GM12878 (cell line): Measurements from ENCODE around the gene CAPZB. TPM values are rescaled to one million over a fixed set of nuclear protein-coding genes. Genes with fewer than 3 reads are reported as not detected.

Source experiments
- ATAC-seq: fragments of 200-7000 bp; cut with Tn5 transposase; 3 replicates; pipeline ENCODE4 v1.9.1; 2020; ENCODE audit warnings: mild to moderate bottlenecking, moderate library complexity
- BruUV-seq: library from RNA; stranded (reverse); fragments of 400-500 nt; replicated peaks from 2 replicates; lab custom pipeline; 2021; lab: Mats Ljungman, UMichigan
- CTCF ChIA-PET: fragments of 300-600 bp; sonication (Branson Sonifier 250); formaldehyde crosslinking; extraction: SDS; loops from one replicate; lab custom pipeline; 2021; ENCODE audit warnings: inconsistent platforms; lab: Yijun Ruan, JAX
- POLR2A ChIA-PET: fragments of 350-600 bp; formaldehyde crosslinking; extraction: SDS; loops from one replicate; lab custom pipeline; 2021; ENCODE audit warnings: inconsistent platforms; lab: Charles Lee
- RAD21 ChIA-PET: fragments of 300-600 bp; sonication (Branson Sonifier 250); formaldehyde crosslinking; loops from one replicate; lab custom pipeline; 2023; ENCODE audit warnings: antibody characterized with exemption; ENCODE audit not compliant: unreplicated experiment; lab: Charles Lee
- SMC1A ChIA-PET: fragments of 300-600 bp; sonication (Branson Sonifier 250); formaldehyde crosslinking; loops from one replicate; lab custom pipeline; 2023; ENCODE audit not compliant: unreplicated experiment, uncharacterized antibody; lab: Charles Lee
- DNase-seq: peaks from one replicate; pipeline ENCODE4 v3.0.0-alpha.2; 2011; ENCODE audit warnings: low read depth, low spot score
- FAIRE-seq: peaks from 3 replicates; lab custom pipeline; 2011; peaks lifted over from hg19 to GRCh38; lab: Jason Lieb, UNC
- H2AFZ ChIP-seq: 2 replicates; pipeline ENCODE4 v1.6.0; 2011; ENCODE audit warnings: low read depth, low read length, control low read depth; ENCODE audit not compliant: control insufficient read depth
- H3K27ac ChIP-seq: 2 replicates; pipeline ENCODE4 v1.5.1; 2011; ENCODE audit warnings: control low read depth; ENCODE audit not compliant: control insufficient read depth, insufficient read depth
- H3K27me3 ChIP-seq, 2 experiments: replicated peaks in 1 of 2; 2 replicates each; pipeline versions ENCODE4 v1.6.0 to v1.6.1; 2011; ENCODE audit warnings: low read length in 1 of 2; ENCODE audit not compliant: control insufficient read depth in 2 of 2, insufficient read depth in 2 of 2
- H3K36me3 ChIP-seq, 2 experiments: 2 replicates each; pipeline ENCODE4 v1.5.1; 2011; ENCODE audit warnings: low read length in 1 of 2; ENCODE audit not compliant: control insufficient read depth in 2 of 2, insufficient read depth in 2 of 2
- H3K4me1 ChIP-seq: 2 replicates; pipeline ENCODE4 v1.6.1; 2011; ENCODE audit warnings: mild to moderate bottlenecking, low read length, moderate library complexity, mixed read lengths; ENCODE audit not compliant: control insufficient read depth, insufficient read depth
- H3K4me2 ChIP-seq: 2 replicates; pipeline ENCODE4 v1.6.0; 2011; ENCODE audit warnings: control low read depth; ENCODE audit not compliant: control insufficient read depth, insufficient read depth
- H3K4me3 ChIP-seq: fragments of 200-600 bp; sonication (generic); 2 replicates; pipeline ENCODE4 v1.5.1; 2016
- H3K79me2 ChIP-seq: 2 replicates; pipeline ENCODE4 v1.6.0; 2011; ENCODE audit warnings: low read length; ENCODE audit not compliant: control insufficient read depth, insufficient read depth
- H3K9ac ChIP-seq: 2 replicates; pipeline ENCODE4 v1.8.0; 2011; ENCODE audit warnings: low read length, control low read depth, mixed read lengths; ENCODE audit not compliant: control insufficient read depth, insufficient read depth
- H3K9me3 ChIP-seq: replicated peaks from 3 replicates; pipeline ENCODE4 v1.5.1; 2011; ENCODE audit warnings: mild to moderate bottlenecking, low read length; ENCODE audit not compliant: control insufficient read depth, insufficient read depth
- H4K20me1 ChIP-seq: 2 replicates; pipeline ENCODE4 v1.6.0; 2011; ENCODE audit not compliant: control insufficient read depth, insufficient read depth
- ATF7 ChIP-seq: fragments of 450-650 bp; IDR thresholded peaks from 2 replicates; pipeline ENCODE4 v1.6.1; 2016; ENCODE audit warnings: low read depth, mild to moderate bottlenecking
- DPF2 ChIP-seq: fragments of 450-650 bp; IDR thresholded peaks from 2 replicates; pipeline ENCODE4 v1.6.1; 2017; ENCODE audit warnings: mild to moderate bottlenecking
- EP300 ChIP-seq, 2 experiments: fragments of 150-350 bp in 1 of 2; IDR thresholded peaks; 2 replicates each; pipeline ENCODE4 v1.6.1; 2011 to 2012; ENCODE audit warnings: low read depth in 2 of 2, low read length in 2 of 2, borderline replicate concordance in 1 of 2, improper control_type of control experiment in 1 of 2, inconsistent platforms in 1 of 2; ENCODE audit not compliant: control insufficient read depth in 1 of 2
- ETV6 ChIP-seq, 2 experiments: fragments of 450-650 bp in 1 of 2; IDR thresholded peaks in 1 of 2; conservative IDR thresholded peaks in 1 of 2; 2 replicates each; pipeline ENCODE4 v1.6.1; 2014; ENCODE audit warnings: antibody characterized with exemption in 1 of 2, borderline replicate concordance in 1 of 2, low read depth in 1 of 2, mild to moderate bottlenecking in 1 of 2, moderate library complexity in 1 of 2
- IKZF1 ChIP-seq: fragments of 450-650 bp; conservative IDR thresholded peaks from 2 replicates; pipeline ENCODE4 v1.6.1; 2017; ENCODE audit warnings: antibody characterized with exemption, mild to moderate bottlenecking
- IRF4 ChIP-seq: IDR thresholded peaks from 2 replicates; pipeline ENCODE4 v1.6.1; 2011; ENCODE audit warnings: low read depth, low read length
- NBN ChIP-seq: fragments of 450-650 bp; IDR thresholded peaks from 2 replicates; pipeline ENCODE4 v1.6.1; 2016
- NFYA ChIP-seq: IDR thresholded peaks from 2 replicates; pipeline ENCODE4 v1.6.1; 2011; ENCODE audit warnings: low read depth, mild to moderate bottlenecking, low read length, improper control_type of control experiment, borderline replicate concordance
- NRF1 ChIP-seq: conservative IDR thresholded peaks from 2 replicates; pipeline ENCODE4 v1.6.1; 2011; ENCODE audit warnings: mild to moderate bottlenecking, low read depth, low read length, improper control_type of control experiment
- TAF1 ChIP-seq: IDR thresholded peaks from 2 replicates; pipeline ENCODE4 v1.6.1; 2011; ENCODE audit warnings: mild to moderate bottlenecking, low read depth, low read length, borderline replicate concordance
- TCF12 ChIP-seq: IDR thresholded peaks from 2 replicates; pipeline ENCODE4 v1.6.1; 2011; ENCODE audit warnings: low read depth, mild to moderate bottlenecking, low read length
- WGBS: methylation state at CpG from one replicate; pipeline ENCODE4 v1.1.6; 2016; ENCODE audit warnings: low lambda C conversion rate; ENCODE audit not compliant: insufficient replicate concordance, insufficient coverage; ENCODE audit errors: missing lambda C conversion rate; 5-methylcytosine and 5-hydroxymethylcytosine counted together
- in situ Hi-C: fragments of 300-500 bp; cut with MboI; formaldehyde crosslinking; loops from 9 replicates; pipeline ENCODE4 v1.14.3; 2018; ENCODE audit warnings: mixed read lengths
- intact Hi-C: fragments of 100-400 bp; cut with micrococcal nuclease; formaldehyde crosslinking; loops from one replicate; pipeline ENCODE4 v1.14.2; 2022; ENCODE audit not compliant: unreplicated experiment
- polyA plus RNA-seq, 11 experiments: library from polyadenylated mRNA; depleted of rRNA in 4 of 11; unstranded in 6 of 11; stranded (reverse) in 5 of 11; fragments of >200 nt; fragmentation: Nextera tagmentation in 4 of 11; fragmentation: Illumina TruSeq in 1 of 11; extraction: Ambion mirVana in 4 of 11; extraction: Trizol in 1 of 11; gene quantifications; 1 replicate in 1 of 11; 2 replicates in 10 of 11; pipeline versions ENCODE4 v1.2.1 to v1.2.3, GENCODE V29; 2011 to 2016; ENCODE audit warnings: inconsistent platforms in 2 of 11, missing spikeins in 2 of 11, low read depth in 1 of 11
- total RNA-seq, 4 experiments: library from RNA; depleted of rRNA in 3 of 4; stranded (reverse); fragments of >200 nt in 3 of 4; fragmentation: Illumina TruSeq in 1 of 4; extraction: Trizol in 1 of 4; gene quantifications; 2 replicates each; pipeline versions ENCODE4 v1.2.1 to v1.2.3, GENCODE V29; 2013 to 2021
- TF ChIP-seq, protein P1 (sequence below): fragments of 450-650 bp; IDR thresholded peaks from 2 replicates; pipeline ENCODE4 v1.6.1; 2018; ENCODE audit warnings: mild to moderate bottlenecking, low read depth, moderate library complexity; ENCODE audit not compliant: partially characterized antibody
- TF ChIP-seq, protein P2 (sequence below): fragments of 450-650 bp; IDR thresholded peaks from 2 replicates; pipeline ENCODE4 v1.6.1; 2017; ENCODE audit warnings: mild to moderate bottlenecking, moderate library complexity

The CAPZB gene
- total and polyA plus RNA-seq, 10 of the 15 experiments (the other 5 are each of a cell fraction or from before 2014, with no cell fraction given): 104 to 454 (median 213) TPM

DNA sequence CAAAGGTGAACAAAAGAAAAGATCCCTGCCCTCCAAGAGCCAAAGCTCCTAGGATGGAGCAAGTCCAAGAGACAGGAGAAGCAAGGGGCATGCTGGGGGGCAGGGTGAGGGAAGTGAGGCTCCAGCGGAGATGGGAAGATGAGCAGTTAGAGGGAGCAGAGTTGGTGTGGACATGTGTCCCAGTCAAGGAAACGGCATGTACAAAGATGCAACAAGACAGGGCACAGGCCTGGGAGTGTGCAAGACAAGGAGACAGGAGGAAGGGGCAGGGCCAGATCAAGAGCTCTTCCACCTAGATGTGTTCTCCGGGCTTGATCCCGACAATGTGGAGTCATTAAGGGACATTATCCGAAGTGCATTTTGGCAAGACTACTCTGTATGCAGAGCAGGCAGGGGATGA, 82.1 kb downstream of the CAPZB start (continued):
- no peak for TF ChIP-seq NFYA
- TF ChIP-seq TAF1: no peak
- no peak for TF ChIP-seq ETV6 (conservative IDR thresholded peaks at IDR 0.05 in 1 of 2, IDR thresholded peaks at IDR 0.05 in 1 of 2; ENCODE audit: borderline replicate concordance in 1 of 2, low read depth in 1 of 2)
- TF ChIP-seq ATF7: no peak
- TF ChIP-seq, protein P1, sequence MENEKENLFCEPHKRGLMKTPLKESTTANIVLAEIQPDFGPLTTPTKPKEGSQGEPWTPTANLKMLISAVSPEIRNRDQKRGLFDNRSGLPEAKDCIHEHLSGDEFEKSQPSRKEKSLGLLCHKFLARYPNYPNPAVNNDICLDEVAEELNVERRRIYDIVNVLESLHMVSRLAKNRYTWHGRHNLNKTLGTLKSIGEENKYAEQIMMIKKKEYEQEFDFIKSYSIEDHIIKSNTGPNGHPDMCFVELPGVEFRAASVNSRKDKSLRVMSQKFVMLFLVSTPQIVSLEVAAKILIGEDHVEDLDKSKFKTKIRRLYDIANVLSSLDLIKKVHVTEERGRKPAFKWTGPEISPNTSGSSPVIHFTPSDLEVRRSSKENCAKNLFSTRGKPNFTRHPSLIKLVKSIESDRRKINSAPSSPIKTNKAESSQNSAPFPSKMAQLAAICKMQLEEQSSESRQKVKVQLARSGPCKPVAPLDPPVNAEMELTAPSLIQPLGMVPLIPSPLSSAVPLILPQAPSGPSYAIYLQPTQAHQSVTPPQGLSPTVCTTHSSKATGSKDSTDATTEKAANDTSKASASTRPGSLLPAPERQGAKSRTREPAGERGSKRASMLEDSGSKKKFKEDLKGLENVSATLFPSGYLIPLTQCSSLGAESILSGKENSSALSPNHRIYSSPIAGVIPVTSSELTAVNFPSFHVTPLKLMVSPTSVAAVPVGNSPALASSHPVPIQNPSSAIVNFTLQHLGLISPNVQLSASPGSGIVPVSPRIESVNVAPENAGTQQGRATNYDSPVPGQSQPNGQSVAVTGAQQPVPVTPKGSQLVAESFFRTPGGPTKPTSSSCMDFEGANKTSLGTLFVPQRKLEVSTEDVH: no peak
- TF ChIP-seq, all 136 proteins: peak for 0

DNA sequence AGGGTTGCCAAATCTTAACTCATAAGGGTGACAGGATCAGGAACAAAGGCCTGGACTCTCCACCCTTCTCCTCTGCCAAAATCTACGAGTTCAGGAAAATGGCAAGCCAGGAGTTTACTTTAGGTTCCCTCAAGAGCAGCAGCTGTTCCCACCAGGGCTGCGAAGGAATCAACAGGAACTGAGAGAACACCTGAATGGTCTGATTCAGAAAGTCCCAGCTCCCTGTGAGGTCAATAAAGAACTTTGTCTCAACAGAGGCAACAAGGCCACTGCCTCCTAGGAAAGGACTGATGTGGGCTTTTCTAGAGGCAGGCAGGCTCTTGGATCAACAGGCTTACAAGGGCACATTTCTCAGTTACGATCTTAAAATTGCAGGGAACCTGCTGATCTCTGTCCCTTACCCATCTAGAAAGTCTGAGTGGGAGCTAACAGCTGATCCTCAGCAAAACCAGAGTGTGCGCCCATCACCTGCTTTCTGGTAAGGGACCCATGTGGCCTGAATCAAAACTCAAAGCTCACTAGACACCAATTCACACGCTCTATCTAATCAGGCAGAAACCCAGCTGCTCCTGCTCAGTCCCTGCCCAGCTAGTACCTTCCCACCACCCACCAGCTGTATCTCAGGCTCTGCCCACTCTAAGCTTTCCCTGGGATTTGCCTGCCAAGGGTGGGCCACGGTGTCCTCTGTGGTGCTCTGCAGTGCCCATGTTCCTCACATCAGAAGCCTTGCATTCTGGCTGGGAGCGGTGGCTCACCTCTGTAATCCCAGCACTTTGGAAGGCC, 83.1 kb downstream of the CAPZB start:
- Histone ChIP-seq H3K4me2 (no peak overlapping the region), H3K4me1 (peaks cover 5% of the 10 kb centered on the region), H3K9me3 (no peaks in the 10 kb centered on the region), H3K79me2 (peaks cover 58% of the 10 kb centered on the region), H2AFZ (no peak overlapping the region), H3K27me3 (no peaks in the 10 kb centered on the region), H3K9ac (no peak overlapping the region; the same call in 1 of the 2 replicates), H4K20me1 (peaks cover 6% of the 10 kb centered on the region; the same call in 1 of the 2 replicates), H3K4me3 (no peak overlapping the region), H3K27ac (peak overlapping the region; percentile 71), H3K36me3 (peaks cover 7 to 17% of the 10 kb centered on the region in 2 experiments)
- RAD21 ChIA-PET: interaction anchor here (0.6 to 1.6 kb wide), 3 partner anchors 9 to 252 kb away, joined by 3 to 5 read pairs (median 3); no protein-coding TSS in a partner anchor
- in situ Hi-C loops: no loop called here
- CTCF ChIA-PET: interaction anchor here (1.5 to 4.9 kb wide), 4 partner anchors 10 to 258 kb away, joined by 3 to 29 read pairs (median 4); no protein-coding TSS in a partner anchor
- ATAC-seq: peak; percentile 34; the same call in 2 of the 3 replicates
- POLR2A ChIA-PET: interaction anchor here (0.5 to 1.3 kb wide), 2 partner anchors 84 to 188 kb away, joined by 3 to 5 read pairs; no protein-coding TSS in a partner anchor
- DNase-seq: no peak
- SMC1A ChIA-PET: interaction anchor here (0.8 to 3.8 kb wide), 5 partner anchors 8 to 249 kb away, joined by 3 to 15 read pairs (median 6); no protein-coding TSS in a partner anchor
- 88% methylated on average over 7 of the region's 7 CpGs for WGBS
- intact Hi-C loops: no loop called here
- FAIRE-seq: peak; percentile 23
- BruUV-seq: no TSS peak
- TF ChIP-seq DPF2 (0 out of 2 replicates have a peak, but pooled peaks have one; percentile 34), EP300 (IDR thresholded peaks at IDR 0.05; ENCODE audit: borderline replicate concordance in 1 of 2, control insufficient read depth in 1 of 2, low read depth in 2 of 2, low read length in 2 of 2) (no peak; a peak in 1 of 4 replicates), IKZF1 (0 out of 2 replicates have a peak, but pooled peaks have one; percentile 16), TCF12 (0 out of 2 replicates have a peak, but pooled peaks have one; percentile 22), IRF4 (0 out of 2 replicates have a peak, but pooled peaks have one; percentile 15), NBN (no peak), NRF1 (no peak)
- TF ChIP-seq, protein P2, sequence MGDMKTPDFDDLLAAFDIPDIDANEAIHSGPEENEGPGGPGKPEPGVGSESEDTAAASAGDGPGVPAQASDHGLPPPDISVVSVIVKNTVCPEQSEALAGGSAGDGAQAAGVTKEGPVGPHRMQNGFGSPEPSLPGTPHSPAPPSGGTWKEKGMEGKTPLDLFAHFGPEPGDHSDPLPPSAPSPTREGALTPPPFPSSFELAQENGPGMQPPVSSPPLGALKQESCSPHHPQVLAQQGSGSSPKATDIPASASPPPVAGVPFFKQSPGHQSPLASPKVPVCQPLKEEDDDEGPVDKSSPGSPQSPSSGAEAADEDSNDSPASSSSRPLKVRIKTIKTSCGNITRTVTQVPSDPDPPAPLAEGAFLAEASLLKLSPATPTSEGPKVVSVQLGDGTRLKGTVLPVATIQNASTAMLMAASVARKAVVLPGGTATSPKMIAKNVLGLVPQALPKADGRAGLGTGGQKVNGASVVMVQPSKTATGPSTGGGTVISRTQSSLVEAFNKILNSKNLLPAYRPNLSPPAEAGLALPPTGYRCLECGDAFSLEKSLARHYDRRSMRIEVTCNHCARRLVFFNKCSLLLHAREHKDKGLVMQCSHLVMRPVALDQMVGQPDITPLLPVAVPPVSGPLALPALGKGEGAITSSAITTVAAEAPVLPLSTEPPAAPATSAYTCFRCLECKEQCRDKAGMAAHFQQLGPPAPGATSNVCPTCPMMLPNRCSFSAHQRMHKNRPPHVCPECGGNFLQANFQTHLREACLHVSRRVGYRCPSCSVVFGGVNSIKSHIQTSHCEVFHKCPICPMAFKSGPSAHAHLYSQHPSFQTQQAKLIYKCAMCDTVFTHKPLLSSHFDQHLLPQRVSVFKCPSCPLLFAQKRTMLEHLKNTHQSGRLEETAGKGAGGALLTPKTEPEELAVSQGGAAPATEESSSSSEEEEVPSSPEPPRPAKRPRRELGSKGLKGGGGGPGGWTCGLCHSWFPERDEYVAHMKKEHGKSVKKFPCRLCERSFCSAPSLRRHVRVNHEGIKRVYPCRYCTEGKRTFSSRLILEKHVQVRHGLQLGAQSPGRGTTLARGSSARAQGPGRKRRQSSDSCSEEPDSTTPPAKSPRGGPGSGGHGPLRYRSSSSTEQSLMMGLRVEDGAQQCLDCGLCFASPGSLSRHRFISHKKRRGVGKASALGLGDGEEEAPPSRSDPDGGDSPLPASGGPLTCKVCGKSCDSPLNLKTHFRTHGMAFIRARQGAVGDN: peak; percentile 52; the same call in 1 of the 2 replicates
